GM23338 (cell line): ENCODE data around the gene CPLANE2. TPM values are rescaled to one million over a fixed set of nuclear protein-coding genes. Genes with fewer than 3 reads are reported as not detected.

ENCODE experiments used
- ATAC-seq: fragments of 200-7000 bp; cut with Tn5 transposase; 3 replicates; pipeline ENCODE4 v1.9.1; 2020
- DNase-seq: peaks from one replicate; pipeline ENCODE4 v3.0.0-alpha.2; 2015; ENCODE audit warnings: low spot score
- H2AFZ ChIP-seq: fragments of 200-600 bp; sonication (generic); 2 replicates; pipeline ENCODE4 v1.8.0; 2016; ENCODE audit warnings: antibody characterized with exemption, mild to moderate bottlenecking, moderate library complexity
- H3F3A ChIP-seq: fragments of 200-600 bp; sonication (generic); replicated peaks from 2 replicates; pipeline ENCODE4 v1.8.0; 2017; ENCODE audit warnings: antibody characterized with exemption, mixed run types, low read depth
- H3K27ac ChIP-seq: fragments of 200-600 bp; sonication (generic); 2 replicates; pipeline ENCODE4 v1.6.1; 2016; ENCODE audit warnings: low read depth
- H3K27me3 ChIP-seq: fragments of 200-600 bp; sonication (generic); 2 replicates; pipeline ENCODE4 v1.8.0; 2016; ENCODE audit warnings: mild to moderate bottlenecking, mixed run types, moderate library complexity; ENCODE audit not compliant: insufficient read depth
- H3K36me3 ChIP-seq: fragments of 200-600 bp; sonication (generic); 2 replicates; pipeline ENCODE4 v1.8.0; 2016; ENCODE audit warnings: mild to moderate bottlenecking; ENCODE audit not compliant: insufficient read depth
- H3K4me1 ChIP-seq: fragments of 200-600 bp; sonication (generic); 2 replicates; pipeline ENCODE4 v1.8.0; 2016; ENCODE audit warnings: mild to moderate bottlenecking, moderate library complexity; ENCODE audit not compliant: insufficient read depth
- H3K4me2 ChIP-seq: fragments of 200-600 bp; sonication (generic); 2 replicates; pipeline ENCODE4 v1.7.1; 2017; ENCODE audit warnings: mixed run types
- H3K4me3 ChIP-seq: fragments of 200-600 bp; sonication (generic); 2 replicates; pipeline ENCODE4 v1.6.1; 2016; ENCODE audit warnings: mixed run types
- H3K79me2 ChIP-seq: fragments of 200-600 bp; sonication (generic); replicated peaks from 2 replicates; pipeline ENCODE4 v1.8.0; 2017; ENCODE audit warnings: mild to moderate bottlenecking; ENCODE audit not compliant: insufficient read depth
- H3K9me2 ChIP-seq: fragments of 200-600 bp; sonication (generic); 2 replicates; pipeline ENCODE4 v1.8.0; 2017; ENCODE audit not compliant: insufficient read depth
- H4K20me1 ChIP-seq: fragments of 200-600 bp; sonication (generic); replicated peaks from 2 replicates; pipeline ENCODE4 v1.8.0; 2017; ENCODE audit warnings: mild to moderate bottlenecking; ENCODE audit not compliant: insufficient read depth
- H3K27ac Mint-ChIP-seq: 2 replicates; pipeline ENCODE4 v1.8.0; 2020; ENCODE audit warnings: inconsistent platforms, mild to moderate bottlenecking, moderate library complexity, mixed read lengths
- H3K27me3 Mint-ChIP-seq: 3 replicates; pipeline ENCODE4 v1.8.0; 2022; ENCODE audit warnings: low read depth, mild to moderate bottlenecking, moderate library complexity, mixed read lengths, inconsistent platforms; ENCODE audit not compliant: insufficient read depth, poor library complexity
- H3K36me3 Mint-ChIP-seq: 3 replicates; pipeline ENCODE4 v1.8.0; 2021; ENCODE audit warnings: low read depth, mild to moderate bottlenecking, inconsistent platforms, moderate library complexity, mixed read lengths
- H3K4me1 Mint-ChIP-seq: 3 replicates; pipeline ENCODE4 v1.8.0; 2020; ENCODE audit warnings: mild to moderate bottlenecking, inconsistent platforms, mixed read lengths
- H3K4me3 Mint-ChIP-seq: 3 replicates; pipeline ENCODE4 v1.8.0; 2021; ENCODE audit warnings: moderate library complexity, mild to moderate bottlenecking, inconsistent platforms, mixed read lengths
- H3K9me3 Mint-ChIP-seq: 3 replicates; pipeline ENCODE4 v1.8.0; 2020; ENCODE audit warnings: moderate library complexity, mild to moderate bottlenecking, inconsistent platforms, mixed read lengths
- CREB1 ChIP-seq: fragments of 250-450 bp; sonication (Bioruptor Pico); IDR thresholded peaks from 2 replicates; pipeline ENCODE4 v1.5.0; 2020; ENCODE audit warnings: low read depth, mild to moderate bottlenecking, moderate library complexity
- ETS1 ChIP-seq: IDR thresholded peaks from 2 replicates; pipeline ENCODE4 v1.6.1; 2016; ENCODE audit warnings: antibody characterized with exemption
- EZH2 ChIP-seq: fragments of 200-600 bp; sonication (generic); IDR thresholded peaks from one replicate; pipeline ENCODE4 v1.8.0; 2017; ENCODE audit warnings: antibody characterized with exemption, mild to moderate bottlenecking, low read depth; ENCODE audit not compliant: unreplicated experiment
- JUNB ChIP-seq: IDR thresholded peaks from one replicate; pipeline ENCODE4 v1.6.1; 2016; ENCODE audit warnings: antibody characterized with exemption; ENCODE audit not compliant: unreplicated experiment
- NANOG ChIP-seq: IDR thresholded peaks from 2 replicates; pipeline ENCODE4 v1.6.1; 2016; ENCODE audit warnings: antibody characterized with exemption, borderline replicate concordance
- REST ChIP-seq: IDR thresholded peaks from one replicate; pipeline ENCODE4 v1.6.1; 2018; ENCODE audit warnings: antibody characterized with exemption; ENCODE audit not compliant: unreplicated experiment
- STAT1 ChIP-seq: IDR thresholded peaks from one replicate; pipeline ENCODE4 v1.6.1; 2016; ENCODE audit warnings: antibody characterized with exemption; ENCODE audit not compliant: unreplicated experiment
- ZNF114 ChIP-seq: fragments of 250-450 bp; sonication (Bioruptor Pico); IDR thresholded peaks from 2 replicates; pipeline ENCODE4 v1.5.0; 2020; ENCODE audit warnings: mild to moderate bottlenecking, moderate library complexity
- polyA plus RNA-seq: library from polyadenylated mRNA; unstranded; fragments of >200 nt; fragmentation: Nextera tagmentation; extraction: Ambion mirVana; gene quantifications from 2 replicates; pipeline ENCODE4 v1.2.1, GENCODE V29; 2016
- total RNA-seq: library from RNA; depleted of rRNA; stranded (reverse); fragments of >200 nt; shearing (Covaris generic); gene quantifications from 2 replicates; pipeline ENCODE4 v1.2.3, GENCODE V29; 2014
- TF ChIP-seq, protein P1 (sequence below): fragments of 250-450 bp; sonication (Bioruptor Pico); IDR thresholded peaks from 2 replicates; pipeline ENCODE4 v1.5.0; 2020; ENCODE audit warnings: mild to moderate bottlenecking, moderate library complexity

CPLANE2 gene
- total and polyA plus RNA-seq, 2 experiments from 2014 or later: 0.44 to 1.8 TPM

DNA sequence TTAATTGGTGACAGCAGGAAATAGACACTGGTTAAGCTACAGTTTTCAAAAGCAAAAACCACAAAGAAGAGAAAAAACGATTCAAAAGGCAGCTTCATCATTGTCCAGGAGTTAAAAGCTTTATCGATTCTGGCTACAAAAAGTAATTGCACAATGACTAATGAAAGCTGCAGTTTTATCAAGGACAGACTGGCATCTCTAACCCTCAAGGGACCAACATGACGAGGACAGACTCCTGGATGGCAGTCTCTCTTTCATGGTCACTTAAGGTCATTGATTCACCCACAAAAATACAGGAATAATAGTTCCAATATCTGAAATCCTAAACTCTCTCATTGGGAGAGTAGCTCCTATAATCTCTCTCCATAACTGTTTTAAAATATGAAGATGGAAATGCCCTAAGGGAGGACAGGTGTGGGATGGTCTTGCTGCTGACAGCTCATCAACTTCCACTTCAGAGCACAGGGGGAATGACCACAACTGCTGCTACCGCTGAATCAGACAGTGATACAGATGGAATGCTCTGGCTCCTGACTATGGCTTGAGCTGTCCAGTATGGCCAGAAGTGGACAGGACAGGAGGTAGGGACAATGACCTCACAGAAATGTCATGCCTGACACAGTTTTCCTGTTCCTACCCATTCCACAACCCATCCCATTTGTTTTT is 17.4 kb upstream of the CPLANE2 start (continued):
- TF ChIP-seq, protein P1, sequence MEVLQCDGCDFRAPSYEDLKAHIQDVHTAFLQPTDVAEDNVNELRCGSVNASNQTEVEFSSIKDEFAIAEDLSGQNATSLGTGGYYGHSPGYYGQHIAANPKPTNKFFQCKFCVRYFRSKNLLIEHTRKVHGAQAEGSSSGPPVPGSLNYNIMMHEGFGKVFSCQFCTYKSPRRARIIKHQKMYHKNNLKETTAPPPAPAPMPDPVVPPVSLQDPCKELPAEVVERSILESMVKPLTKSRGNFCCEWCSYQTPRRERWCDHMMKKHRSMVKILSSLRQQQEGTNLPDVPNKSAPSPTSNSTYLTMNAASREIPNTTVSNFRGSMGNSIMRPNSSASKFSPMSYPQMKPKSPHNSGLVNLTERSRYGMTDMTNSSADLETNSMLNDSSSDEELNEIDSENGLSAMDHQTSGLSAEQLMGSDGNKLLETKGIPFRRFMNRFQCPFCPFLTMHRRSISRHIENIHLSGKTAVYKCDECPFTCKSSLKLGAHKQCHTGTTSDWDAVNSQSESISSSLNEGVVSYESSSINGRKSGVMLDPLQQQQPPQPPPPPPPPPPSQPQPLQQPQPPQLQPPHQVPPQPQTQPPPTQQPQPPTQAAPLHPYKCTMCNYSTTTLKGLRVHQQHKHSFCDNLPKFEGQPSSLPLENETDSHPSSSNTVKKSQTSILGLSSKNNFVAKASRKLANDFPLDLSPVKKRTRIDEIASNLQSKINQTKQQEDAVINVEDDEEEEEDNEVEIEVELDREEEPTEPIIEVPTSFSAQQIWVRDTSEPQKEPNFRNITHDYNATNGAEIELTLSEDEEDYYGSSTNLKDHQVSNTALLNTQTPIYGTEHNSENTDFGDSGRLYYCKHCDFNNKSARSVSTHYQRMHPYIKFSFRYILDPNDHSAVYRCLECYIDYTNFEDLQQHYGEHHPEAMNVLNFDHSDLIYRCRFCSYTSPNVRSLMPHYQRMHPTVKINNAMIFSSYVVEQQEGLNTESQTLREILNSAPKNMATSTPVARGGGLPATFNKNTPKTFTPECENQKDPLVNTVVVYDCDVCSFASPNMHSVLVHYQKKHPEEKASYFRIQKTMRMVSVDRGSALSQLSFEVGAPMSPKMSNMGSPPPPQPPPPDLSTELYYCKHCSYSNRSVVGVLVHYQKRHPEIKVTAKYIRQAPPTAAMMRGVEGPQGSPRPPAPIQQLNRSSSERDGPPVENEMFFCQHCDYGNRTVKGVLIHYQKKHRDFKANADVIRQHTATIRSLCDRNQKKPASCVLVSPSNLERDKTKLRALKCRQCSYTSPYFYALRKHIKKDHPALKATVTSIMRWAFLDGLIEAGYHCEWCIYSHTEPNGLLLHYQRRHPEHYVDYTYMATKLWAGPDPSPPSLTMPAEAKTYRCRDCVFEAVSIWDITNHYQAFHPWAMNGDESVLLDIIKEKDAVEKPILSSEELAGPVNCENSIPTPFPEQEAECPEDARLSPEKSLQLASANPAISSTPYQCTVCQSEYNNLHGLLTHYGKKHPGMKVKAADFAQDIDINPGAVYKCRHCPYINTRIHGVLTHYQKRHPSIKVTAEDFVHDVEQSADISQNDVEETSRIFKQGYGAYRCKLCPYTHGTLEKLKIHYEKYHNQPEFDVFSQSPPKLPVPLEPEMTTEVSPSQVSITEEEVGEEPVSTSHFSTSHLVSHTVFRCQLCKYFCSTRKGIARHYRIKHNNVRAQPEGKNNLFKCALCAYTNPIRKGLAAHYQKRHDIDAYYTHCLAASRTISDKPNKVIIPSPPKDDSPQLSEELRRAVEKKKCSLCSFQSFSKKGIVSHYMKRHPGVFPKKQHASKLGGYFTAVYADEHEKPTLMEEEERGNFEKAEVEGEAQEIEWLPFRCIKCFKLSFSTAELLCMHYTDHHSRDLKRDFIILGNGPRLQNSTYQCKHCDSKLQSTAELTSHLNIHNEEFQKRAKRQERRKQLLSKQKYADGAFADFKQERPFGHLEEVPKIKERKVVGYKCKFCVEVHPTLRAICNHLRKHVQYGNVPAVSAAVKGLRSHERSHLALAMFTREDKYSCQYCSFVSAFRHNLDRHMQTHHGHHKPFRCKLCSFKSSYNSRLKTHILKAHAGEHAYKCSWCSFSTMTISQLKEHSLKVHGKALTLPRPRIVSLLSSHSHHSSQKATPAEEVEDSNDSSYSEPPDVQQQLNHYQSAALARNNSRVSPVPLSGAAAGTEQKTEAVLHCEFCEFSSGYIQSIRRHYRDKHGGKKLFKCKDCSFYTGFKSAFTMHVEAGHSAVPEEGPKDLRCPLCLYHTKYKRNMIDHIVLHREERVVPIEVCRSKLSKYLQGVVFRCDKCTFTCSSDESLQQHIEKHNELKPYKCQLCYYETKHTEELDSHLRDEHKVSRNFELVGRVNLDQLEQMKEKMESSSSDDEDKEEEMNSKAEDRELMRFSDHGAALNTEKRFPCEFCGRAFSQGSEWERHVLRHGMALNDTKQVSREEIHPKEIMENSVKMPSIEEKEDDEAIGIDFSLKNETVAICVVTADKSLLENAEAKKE (CRISPR knock-in tag): no peak
- TF ChIP-seq REST: no peak
- TF ChIP-seq EZH2: no peak

GRCh38 chr1:16253332-16253922 is 16.4 kb upstream of the CPLANE2 start:
- no peaks in the 10 kb centered on the region for H3K79me2 ChIP-seq
- H3K9me2 ChIP-seq: no peaks in the 10 kb centered on the region
- DNase-seq (no peak), ATAC-seq (no peak)
- H3K4me3 ChIP-seq: no peak overlapping the region
- no peaks in the 10 kb centered on the region for H3K27me3 ChIP-seq
- H3K36me3 ChIP-seq: peaks cover 8% of the 10 kb centered on the region; the same call in 1 of the 2 replicates
- Mint-ChIP-seq H3K4me3 (no peak overlapping the region), H3K27ac (no peak overlapping the region), H3K9me3 (no peaks in the 10 kb centered on the region), H3K27me3 (no peaks in the 10 kb centered on the region), H3K4me1 (peaks cover 17% of the 10 kb centered on the region), H3K36me3 (peaks cover 8% of the 10 kb centered on the region; the same call in 2 of the 3 replicates)
- H4K20me1 ChIP-seq: peaks cover 12% of the 10 kb centered on the region
- no peak overlapping the region for H3K27ac ChIP-seq
- H2AFZ ChIP-seq: no peak overlapping the region
- no peak overlapping the region for H3K4me2 ChIP-seq
- peaks cover 3% of the 10 kb centered on the region; the same call in 1 of the 2 replicates for H3F3A ChIP-seq
- no peaks in the 10 kb centered on the region; the same call in 1 of the 2 replicates for H3K4me1 ChIP-seq
- TF ChIP-seq ZNF114 (no peak), ETS1 (no peak), CREB1 (CRISPR knock-in tag) (no peak), JUNB (no peak), NANOG (no peak), REST (no peak), STAT1 (no peak), EZH2 (no peak)
